GM12891 (cell line): ENCODE results near the gene AGTPBP1. TPM values are rescaled to one million over a fixed set of nuclear protein-coding genes. Genes with fewer than 3 reads are reported as not detected.
"Not testable (repeated sequence)": the region's sequence is repeated elsewhere in the genome, so short reads cannot be mapped to it uniquely, and the experiment has no call there.

Experiments
- DNase-seq: peaks from one replicate; pipeline ENCODE4 v3.0.0; 2011; ENCODE audit warnings: low spot score; ENCODE audit not compliant: insufficient read length
- FAIRE-seq: peaks from 2 replicates; lab custom pipeline; 2011; peaks lifted over from hg19 to GRCh38; lab: Jason Lieb, UNC
- PAX5 ChIP-seq: IDR thresholded peaks from 2 replicates; pipeline ENCODE4 v1.6.1; 2011; ENCODE audit warnings: low read length, moderate library complexity, mild to moderate bottlenecking; ENCODE audit not compliant: insufficient read depth, severe bottlenecking
- POLR2A ChIP-seq: IDR thresholded peaks from 2 replicates; pipeline ENCODE4 v1.6.1; 2011; ENCODE audit warnings: low read depth, low read length, control low read depth
- POLR2AphosphoS5 ChIP-seq: IDR thresholded peaks from 2 replicates; pipeline ENCODE4 v1.6.1; 2011; ENCODE audit warnings: low read depth, low read length, control low read depth
- POU2F2 ChIP-seq: IDR thresholded peaks from 2 replicates; pipeline ENCODE4 v1.6.1; 2011; ENCODE audit warnings: low read depth, mild to moderate bottlenecking, control low read depth, low read length, moderate library complexity
- SPI1 ChIP-seq: IDR thresholded peaks from 2 replicates; pipeline ENCODE4 v1.6.1; 2011; ENCODE audit warnings: low read depth, low read length, control low read depth
- TAF1 ChIP-seq: IDR thresholded peaks from 2 replicates; pipeline ENCODE4 v1.6.1; 2011; ENCODE audit warnings: low read depth, low read length, control low read depth
- polyA plus RNA-seq: library from polyadenylated mRNA; unstranded; fragments of >200 nt; gene quantifications from one replicate; pipeline ENCODE4 v1.2.1, GENCODE V29; 2012; ENCODE audit warnings: low read depth, missing spikeins, inconsistent platforms; ENCODE audit not compliant: missing spikeins

The AGTPBP1 gene
- polyA plus RNA-seq: 12.3 TPM

- peak; percentile 79 for DNase-seq
- no peak for TF ChIP-seq PAX5
- no peak for TF ChIP-seq POU2F2
- no peak for TF ChIP-seq SPI1
- no peak for TF ChIP-seq POLR2AphosphoS5
- no peak for TF ChIP-seq POLR2A
- no peak for TF ChIP-seq TAF1
- peak; percentile 97 for FAIRE-seq
Measured at GRCh38 chr9:85741875-85742596, at the start of gene AGTPBP1. Gene AGTPBP1, minus strand, starts transcription at chr9:85741954. Its CDS starts 29,421 bp downstream, at chr9:85712533.

GRCh38 chr9:85786116-85786515, 44.4 kb upstream of the AGTPBP1 start:
- DNase-seq: not testable (repeated sequence)

GRCh38 chr9:85773844-85774243, 32.1 kb upstream of the AGTPBP1 start:
- FAIRE-seq (peak; percentile 66), DNase-seq (peak; percentile 1)

More at GRCh38 chr9:85786116-85786515, 44.4 kb upstream of the AGTPBP1 start:
- peak; percentile 65 for FAIRE-seq

- DNase-seq, FAIRE-seq: not testable (repeated sequence)
Measured at GRCh38 chr9:85761802-85762201, 20.0 kb upstream of the AGTPBP1 start.

GRCh38 chr9:85757716-85758115, 16.0 kb upstream of the AGTPBP1 start:
- not testable (repeated sequence) for FAIRE-seq, DNase-seq

GRCh38 chr9:85756216-85756615, 14.5 kb upstream of the AGTPBP1 start:
- DNase-seq, FAIRE-seq: not testable (repeated sequence)

GRCh38 chr9:85746309-85746708, 4.6 kb upstream of the AGTPBP1 start:
- FAIRE-seq: no peak
- no peak for DNase-seq
- TF ChIP-seq TAF1: no peak
- no peak for TF ChIP-seq POU2F2
- TF ChIP-seq PAX5: no peak
- no peak for TF ChIP-seq POLR2A
- no peak for TF ChIP-seq SPI1
- no peak for TF ChIP-seq POLR2AphosphoS5

- no peak for TF ChIP-seq POLR2AphosphoS5
- TF ChIP-seq PAX5: no peak
- no peak for TF ChIP-seq TAF1
- no peak for TF ChIP-seq POLR2A
- no peak for TF ChIP-seq POU2F2
- no peak for TF ChIP-seq SPI1
- no peak for DNase-seq
- no peak for FAIRE-seq
Measured at GRCh38 chr9:85745203-85745602, 3.4 kb upstream of the AGTPBP1 start.

- TF ChIP-seq SPI1 (no peak), POLR2A (no peak), TAF1 (no peak), PAX5 (no peak), POU2F2 (no peak), POLR2AphosphoS5 (no peak)
- DNase-seq (no peak), FAIRE-seq (no peak)
Measured at GRCh38 chr9:85744480-85744879, 2.7 kb upstream of the AGTPBP1 start.

GRCh38 chr9:85743275-85744128, 1.7 kb upstream of the AGTPBP1 start:
- no peak for TF ChIP-seq SPI1
- TF ChIP-seq POU2F2: no peak
- no peak for TF ChIP-seq POLR2A
- no peak for TF ChIP-seq TAF1
- TF ChIP-seq PAX5: no peak
- TF ChIP-seq POLR2AphosphoS5: no peak
- FAIRE-seq (peak; percentile 90), DNase-seq (no peak)

GRCh38 chr9:85742597-85742936, 813 bp upstream of the AGTPBP1 start:
- TF ChIP-seq POLR2A (no peak), POLR2AphosphoS5 (no peak), TAF1 (no peak), PAX5 (no peak), POU2F2 (no peak), SPI1 (no peak)
- FAIRE-seq: no peak
- DNase-seq: no peak
